ENCODE data around the gene RHCE. TPM values are rescaled to one million over a fixed set of nuclear protein-coding genes. Genes with fewer than 3 reads are reported as not detected.
A peak's percentile ranks its signal among the peaks of the same experiment; 100 is the strongest.
"Not testable (repeated sequence)": the region's sequence is repeated elsewhere in the genome, so short reads cannot be mapped to it uniquely, and the experiment has no call there.

Gene RHCE
- polyA plus RNA-seq, 1 experiment = 0.59 TPM

- DNase-seq (ENCODE audit: low read depth); H3K27me3 ChIP-seq (ENCODE audit: control insufficient read depth, insufficient read depth, low read length); POLR2A ChIA-PET; CTCF ChIA-PET; H3K36me3 ChIP-seq (ENCODE audit: control insufficient read depth, insufficient read depth, low read length): not testable (repeated sequence)
- peak overlapping the region; percentile 57 for H3K4me3 ChIP-seq (ENCODE audit: low read depth, low read length)
- 0 out of 2 replicates have a peak, but pooled peaks have one; percentile 29 for TF ChIP-seq CTCF (IDR thresholded peaks at IDR 0.05; ENCODE audit: insufficient read depth, low read depth, low read length)
Measured at GRCh38 chr1:25336922-25337354, 83.7 kb downstream of the RHCE start.

DNA sequence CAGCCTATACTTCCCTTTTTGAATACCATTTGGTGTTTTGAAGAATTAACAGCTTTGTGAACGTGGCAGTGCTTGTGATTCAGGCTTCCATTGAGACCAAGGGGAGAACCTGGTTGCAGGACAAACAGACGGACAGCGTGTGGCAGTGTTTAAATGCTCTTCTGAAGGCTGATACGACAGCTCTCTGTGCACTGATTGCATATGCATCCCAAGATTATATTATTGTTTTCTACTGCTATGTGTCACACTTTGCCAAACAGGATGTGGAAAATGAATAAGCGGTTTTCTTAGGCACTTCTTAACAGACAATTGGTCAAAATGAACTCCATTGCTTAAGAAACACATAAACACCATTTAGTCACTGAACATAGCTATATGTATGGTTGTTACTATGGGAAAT is 90.7 kb downstream of the RHCE start:
- POLR2A ChIA-PET; H3K36me3 ChIP-seq (ENCODE audit: control insufficient read depth, insufficient read depth, low read length); CTCF ChIA-PET; H3K27me3 ChIP-seq (ENCODE audit: control insufficient read depth, insufficient read depth, low read length); DNase-seq (ENCODE audit: low read depth); H3K4me3 ChIP-seq (ENCODE audit: low read depth, low read length): not testable (repeated sequence)

- H3K27me3 ChIP-seq (ENCODE audit: control insufficient read depth, insufficient read depth, low read length); CTCF ChIA-PET; DNase-seq (ENCODE audit: low read depth); H3K36me3 ChIP-seq (ENCODE audit: control insufficient read depth, insufficient read depth, low read length); H3K4me3 ChIP-seq (ENCODE audit: low read depth, low read length); POLR2A ChIA-PET: not testable (repeated sequence)
Measured at GRCh38 chr1:25329336-25329735, 91.3 kb downstream of the RHCE start.

GRCh38 chr1:25328791-25329185 is 91.8 kb downstream of the RHCE start:
- H3K36me3 ChIP-seq (ENCODE audit: control insufficient read depth, insufficient read depth, low read length); H3K4me3 ChIP-seq (ENCODE audit: low read depth, low read length); DNase-seq (ENCODE audit: low read depth); H3K27me3 ChIP-seq (ENCODE audit: control insufficient read depth, insufficient read depth, low read length); CTCF ChIA-PET: not testable (repeated sequence)
- POLR2A ChIA-PET = interaction anchor here (0.6 kb wide), 1 partner anchor 15 kb away, joined by 8 read pairs; no protein-coding TSS in a partner anchor

GRCh38 chr1:25327864-25328790 is 92.5 kb downstream of the RHCE start:
- CTCF ChIA-PET; H3K27me3 ChIP-seq (ENCODE audit: control insufficient read depth, insufficient read depth, low read length); H3K36me3 ChIP-seq (ENCODE audit: control insufficient read depth, insufficient read depth, low read length); H3K4me3 ChIP-seq (ENCODE audit: low read depth, low read length); DNase-seq (ENCODE audit: low read depth): not testable (repeated sequence)
- POLR2A ChIA-PET = interaction anchor here (0.6 kb wide), 1 partner anchor 16 kb away, joined by 8 read pairs; no protein-coding TSS in a partner anchor

DNA sequence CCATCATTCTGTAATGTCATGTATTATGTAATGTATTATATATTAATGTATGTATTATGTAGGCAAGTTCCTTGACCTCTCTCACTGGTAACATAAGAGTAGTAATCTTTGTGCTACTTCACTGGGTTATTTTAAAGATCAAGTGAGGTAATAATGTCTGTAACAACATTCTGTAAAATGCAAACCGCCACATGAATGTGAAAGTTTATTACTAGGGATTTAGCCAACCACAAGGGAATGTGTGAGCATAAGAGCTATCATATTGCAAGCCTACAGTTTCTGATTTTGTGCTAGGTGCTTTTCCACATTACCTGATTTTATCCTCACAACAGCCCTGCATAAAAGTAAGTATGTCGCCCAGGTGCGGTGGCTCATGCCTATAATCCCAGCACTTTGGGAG is 96.2 kb downstream of the RHCE start:
- H3K4me3 ChIP-seq (ENCODE audit: low read depth, low read length); DNase-seq (ENCODE audit: low read depth); POLR2A ChIA-PET; CTCF ChIA-PET; H3K36me3 ChIP-seq (ENCODE audit: control insufficient read depth, insufficient read depth, low read length); H3K27me3 ChIP-seq (ENCODE audit: control insufficient read depth, insufficient read depth, low read length): not testable (repeated sequence)

DNA sequence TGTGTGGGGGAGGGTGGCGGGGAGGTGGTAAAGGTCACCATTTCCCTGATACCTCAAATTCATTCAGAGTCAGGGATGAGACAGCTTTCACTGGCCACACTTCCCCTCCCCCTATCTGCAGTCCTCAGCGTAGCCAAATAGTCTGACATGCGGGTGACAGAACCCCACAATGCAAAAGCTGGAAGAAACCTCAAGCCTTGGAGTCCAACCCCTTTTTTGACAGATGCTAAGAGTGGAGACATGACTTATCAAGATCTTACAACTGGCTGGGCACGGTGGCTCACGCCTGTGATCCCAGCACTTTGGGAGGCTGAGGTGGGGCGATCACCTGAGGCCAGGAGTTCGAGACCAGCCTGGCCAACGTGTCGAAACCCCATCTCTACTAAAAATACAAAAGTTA is 98.5 kb downstream of the RHCE start:
- H3K4me3 ChIP-seq (ENCODE audit: low read depth, low read length); H3K36me3 ChIP-seq (ENCODE audit: control insufficient read depth, insufficient read depth, low read length); DNase-seq (ENCODE audit: low read depth); H3K27me3 ChIP-seq (ENCODE audit: control insufficient read depth, insufficient read depth, low read length); POLR2A ChIA-PET; CTCF ChIA-PET: not testable (repeated sequence)

GRCh38 chr1:25320314-25320938 is 100.2 kb downstream of the RHCE start:
- POLR2A ChIA-PET = interaction anchor here (0.5 kb wide), 1 partner anchor 40 kb away, joined by 3 read pairs; no protein-coding TSS in a partner anchor
- CTCF ChIA-PET = interaction anchor here (0.5 to 0.6 kb wide), 2 partner anchors 149 to 330 kb away, joined by 3 read pairs; no protein-coding TSS in a partner anchor
- peak; percentile 85 for DNase-seq (ENCODE audit: low read depth)
- not testable (repeated sequence) for H3K36me3 ChIP-seq (ENCODE audit: control insufficient read depth, insufficient read depth, low read length); H3K4me3 ChIP-seq (ENCODE audit: low read depth, low read length); H3K27me3 ChIP-seq (ENCODE audit: control insufficient read depth, insufficient read depth, low read length)

GRCh38 chr1:25312806-25313470 is 107.7 kb downstream of the RHCE start:
- H3K4me3 ChIP-seq (ENCODE audit: low read depth, low read length); DNase-seq (ENCODE audit: low read depth); H3K27me3 ChIP-seq (ENCODE audit: control insufficient read depth, insufficient read depth, low read length); POLR2A ChIA-PET; CTCF ChIA-PET; H3K36me3 ChIP-seq (ENCODE audit: control insufficient read depth, insufficient read depth, low read length): not testable (repeated sequence)
